Measurements from ENCODE around the gene CLEC9A. TPM values are rescaled to one million over a fixed set of nuclear protein-coding genes. Genes with fewer than 3 reads are reported as not detected.

CLEC9A gene
- total and polyA plus RNA-seq, 2 donors (not counting 1 experiment from before 2014, with no cell fraction given) = not detected

DNA sequence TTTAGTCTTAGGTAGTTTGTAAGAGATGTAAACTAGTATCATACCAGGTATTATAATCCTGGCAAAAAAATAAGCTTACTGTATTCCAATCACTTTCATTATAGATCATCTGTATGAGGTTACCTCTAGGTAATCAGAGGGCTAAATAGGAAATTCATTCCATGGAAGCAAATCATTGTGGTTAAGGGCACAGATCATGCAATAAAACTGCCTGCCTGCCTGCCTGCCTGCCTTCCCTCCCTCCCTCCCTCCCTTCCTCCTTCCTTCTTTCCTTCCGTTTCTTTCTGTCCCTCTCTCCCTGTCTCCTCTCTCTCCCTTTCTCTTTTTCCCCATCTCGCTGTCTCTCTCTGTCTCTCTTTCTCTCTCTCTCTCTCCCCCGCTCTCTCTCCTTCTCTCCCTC lies 3.2 kb upstream of the CLEC9A start:
- H3K79me2 ChIP-seq (ENCODE audit: control insufficient read depth, insufficient read depth, low read length) = no peaks in the 10 kb centered on the region
- H3K9ac ChIP-seq (ENCODE audit: insufficient read depth, low read length) = no peak overlapping the region
- DNase-seq (ENCODE audit: low read depth in 2 of 2) = peak in 1 of 2 donors; percentile 8
- no peak overlapping the region for H2AFZ ChIP-seq (ENCODE audit: low read length)
- H3K4me2 ChIP-seq (ENCODE audit: extremely low read depth, insufficient read depth, low read length) = no peak overlapping the region
- H3K9me3 ChIP-seq (ENCODE audit: control insufficient read depth, insufficient read depth, low read depth, low read length) = no peaks in the 10 kb centered on the region
- H3K27ac ChIP-seq (ENCODE audit: insufficient read depth, low read length) = no peak overlapping the region
- no peaks in the 10 kb centered on the region for H3K27me3 ChIP-seq (ENCODE audit: control insufficient read depth, insufficient read depth, low read length)
- no peaks in the 10 kb centered on the region for H3K36me3 ChIP-seq (ENCODE audit: control insufficient read depth, insufficient read depth, low read length)
- no peak for TF ChIP-seq EZH2 (IDR thresholded peaks at IDR 0.05; ENCODE audit: low read length, missing control alignments)
- TF ChIP-seq, protein P1, sequence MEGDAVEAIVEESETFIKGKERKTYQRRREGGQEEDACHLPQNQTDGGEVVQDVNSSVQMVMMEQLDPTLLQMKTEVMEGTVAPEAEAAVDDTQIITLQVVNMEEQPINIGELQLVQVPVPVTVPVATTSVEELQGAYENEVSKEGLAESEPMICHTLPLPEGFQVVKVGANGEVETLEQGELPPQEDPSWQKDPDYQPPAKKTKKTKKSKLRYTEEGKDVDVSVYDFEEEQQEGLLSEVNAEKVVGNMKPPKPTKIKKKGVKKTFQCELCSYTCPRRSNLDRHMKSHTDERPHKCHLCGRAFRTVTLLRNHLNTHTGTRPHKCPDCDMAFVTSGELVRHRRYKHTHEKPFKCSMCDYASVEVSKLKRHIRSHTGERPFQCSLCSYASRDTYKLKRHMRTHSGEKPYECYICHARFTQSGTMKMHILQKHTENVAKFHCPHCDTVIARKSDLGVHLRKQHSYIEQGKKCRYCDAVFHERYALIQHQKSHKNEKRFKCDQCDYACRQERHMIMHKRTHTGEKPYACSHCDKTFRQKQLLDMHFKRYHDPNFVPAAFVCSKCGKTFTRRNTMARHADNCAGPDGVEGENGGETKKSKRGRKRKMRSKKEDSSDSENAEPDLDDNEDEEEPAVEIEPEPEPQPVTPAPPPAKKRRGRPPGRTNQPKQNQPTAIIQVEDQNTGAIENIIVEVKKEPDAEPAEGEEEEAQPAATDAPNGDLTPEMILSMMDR (conservative IDR thresholded peaks at IDR 0.05 in 1 of 2, IDR thresholded peaks at IDR 0.05 in 1 of 2; ENCODE audit: low read depth in 1 of 2, low read length in 2 of 2) = no peak
- H3K4me3 ChIP-seq (replicated peaks in 1 of 4; ENCODE audit: control extremely low read depth in 1 of 4, insufficient read depth in 1 of 4, low read depth in 3 of 4, low read length in 4 of 4) = no peak overlapping the region
- H3K4me1 ChIP-seq (ENCODE audit: control insufficient read depth, extremely low read depth, insufficient read depth, low read length) = no peaks in the 10 kb centered on the region
- H4K20me1 ChIP-seq (ENCODE audit: control insufficient read depth, extremely low read depth, insufficient read depth, low read length) = no peaks in the 10 kb centered on the region

DNA sequence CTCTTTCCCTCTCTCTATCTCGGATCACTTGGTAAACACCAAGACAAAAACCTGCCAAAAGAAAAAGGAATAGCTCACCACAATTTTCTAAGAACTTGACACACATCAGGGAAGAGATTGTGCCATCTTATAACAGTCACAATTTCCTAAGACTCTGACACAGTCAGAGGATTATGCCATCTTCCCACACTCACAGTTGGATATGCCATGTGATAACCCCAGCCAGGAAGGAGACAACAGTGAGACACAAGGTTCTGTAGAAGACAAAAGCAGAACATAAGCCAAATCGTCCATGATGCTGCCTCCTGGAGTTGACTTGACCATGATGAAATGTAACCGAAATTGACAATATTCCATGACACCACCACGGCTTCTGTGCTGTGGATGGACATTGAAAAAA lies 2.8 kb upstream of the CLEC9A start:
- Histone ChIP-seq H3K4me1 (ENCODE audit: control insufficient read depth, extremely low read depth, insufficient read depth, low read length) (no peaks in the 10 kb centered on the region), H3K79me2 (ENCODE audit: control insufficient read depth, insufficient read depth, low read length) (no peaks in the 10 kb centered on the region), H2AFZ (ENCODE audit: low read length) (peak overlapping the region; percentile 14), H3K9me3 (ENCODE audit: control insufficient read depth, insufficient read depth, low read depth, low read length) (no peaks in the 10 kb centered on the region), H3K27me3 (ENCODE audit: control insufficient read depth, insufficient read depth, low read length) (no peaks in the 10 kb centered on the region), H4K20me1 (ENCODE audit: control insufficient read depth, extremely low read depth, insufficient read depth, low read length) (no peaks in the 10 kb centered on the region), H3K36me3 (ENCODE audit: control insufficient read depth, insufficient read depth, low read length) (no peaks in the 10 kb centered on the region), H3K4me3 (replicated peaks in 1 of 4; ENCODE audit: control extremely low read depth in 1 of 4, insufficient read depth in 1 of 4, low read depth in 3 of 4, low read length in 4 of 4) (no peak overlapping the region), H3K27ac (ENCODE audit: insufficient read depth, low read length) (no peak overlapping the region), H3K9ac (ENCODE audit: insufficient read depth, low read length) (no peak overlapping the region), H3K4me2 (ENCODE audit: extremely low read depth, insufficient read depth, low read length) (no peak overlapping the region)
- TF ChIP-seq EZH2 (IDR thresholded peaks at IDR 0.05; ENCODE audit: low read length, missing control alignments) = no peak
- TF ChIP-seq, protein P1 (conservative IDR thresholded peaks at IDR 0.05 in 1 of 2, IDR thresholded peaks at IDR 0.05 in 1 of 2; ENCODE audit: low read depth in 1 of 2, low read length in 2 of 2) = no peak
- peak; percentile 5 to 6 for DNase-seq (ENCODE audit: low read depth in 2 of 2)

DNA sequence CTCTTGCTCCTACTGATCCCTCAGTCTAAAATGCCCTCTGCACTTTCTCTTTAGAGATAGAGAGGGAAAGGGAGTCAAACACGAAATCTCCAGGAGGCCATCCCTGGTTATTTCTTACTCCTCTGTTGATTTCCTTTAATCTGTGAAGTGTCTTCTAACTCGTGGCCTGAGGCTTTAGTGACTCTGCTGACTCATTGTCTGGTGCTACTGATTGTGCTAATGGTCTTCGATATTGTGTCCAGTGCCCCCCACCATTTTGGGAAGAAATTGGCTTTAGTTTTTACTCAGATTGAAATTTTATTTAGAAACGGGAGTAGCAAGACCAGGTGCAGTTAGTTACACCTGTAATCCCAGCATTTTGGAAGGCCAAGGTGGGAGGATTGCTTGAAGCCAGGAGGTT lies 839 bp downstream of the CLEC9A start:
- no peak for TF ChIP-seq EZH2 (IDR thresholded peaks at IDR 0.05; ENCODE audit: low read length, missing control alignments)
- TF ChIP-seq, protein P1 (conservative IDR thresholded peaks at IDR 0.05 in 1 of 2, IDR thresholded peaks at IDR 0.05 in 1 of 2; ENCODE audit: low read depth in 1 of 2, low read length in 2 of 2) = no peak
- H3K9ac ChIP-seq (ENCODE audit: insufficient read depth, low read length) = no peak overlapping the region
- no peaks in the 10 kb centered on the region for H3K9me3 ChIP-seq (ENCODE audit: control insufficient read depth, insufficient read depth, low read depth, low read length)
- no peaks in the 10 kb centered on the region for H3K36me3 ChIP-seq (ENCODE audit: control insufficient read depth, insufficient read depth, low read length)
- H3K4me3 ChIP-seq (replicated peaks in 1 of 4; ENCODE audit: control extremely low read depth in 1 of 4, insufficient read depth in 1 of 4, low read depth in 3 of 4, low read length in 4 of 4) = no peak overlapping the region
- no peak overlapping the region for H3K27ac ChIP-seq (ENCODE audit: insufficient read depth, low read length)
- H3K27me3 ChIP-seq (ENCODE audit: control insufficient read depth, insufficient read depth, low read length) = no peaks in the 10 kb centered on the region
- H4K20me1 ChIP-seq (ENCODE audit: control insufficient read depth, extremely low read depth, insufficient read depth, low read length) = no peaks in the 10 kb centered on the region
- DNase-seq (ENCODE audit: low read depth in 2 of 2) = peak in 1 of 2 donors; percentile 27
- H3K79me2 ChIP-seq (ENCODE audit: control insufficient read depth, insufficient read depth, low read length) = no peaks in the 10 kb centered on the region
- H2AFZ ChIP-seq (ENCODE audit: low read length) = no peak overlapping the region
- no peak overlapping the region for H3K4me2 ChIP-seq (ENCODE audit: extremely low read depth, insufficient read depth, low read length)
- H3K4me1 ChIP-seq (ENCODE audit: control insufficient read depth, extremely low read depth, insufficient read depth, low read length) = no peaks in the 10 kb centered on the region
